Activated effector memory CD4-positive, alpha-beta T cell treated with Interleukin-2 at 50 U/mL for 16 hours (primary cell): ENCODE results near the gene ALPK3.
"Not testable (repeated sequence)": the region's sequence is repeated elsewhere in the genome, so short reads cannot be mapped to it uniquely, and the experiment has no call there.

Source experiments
- DNase-seq: peaks from one replicate; pipeline ENCODE4 v3.0.0-alpha.2; 2020

ALPK3 gene

GRCh38 chr15:84856731-84857417 lies 39.7 kb downstream of the ALPK3 start:
- no peak for DNase-seq

GRCh38 chr15:84857418-84858004 lies 40.4 kb downstream of the ALPK3 start:
- DNase-seq: no peak

- no peak for DNase-seq
These were observed 41.1 kb downstream of the ALPK3 start for GRCh38 chr15:84858231-84858630.

GRCh38 chr15:84859144-84859543 lies 42.0 kb downstream of the ALPK3 start:
- no peak for DNase-seq

- DNase-seq: no peak
These were observed 42.5 kb downstream of the ALPK3 start for GRCh38 chr15:84859651-84860050.

- DNase-seq: no peak
These were observed 44.6 kb downstream of the ALPK3 start for GRCh38 chr15:84861781-84862180.

GRCh38 chr15:84862214-84862975 lies 45.2 kb downstream of the ALPK3 start:
- DNase-seq: no peak

GRCh38 chr15:84863565-84864443 lies 46.6 kb downstream of the ALPK3 start:
- no peak for DNase-seq

- DNase-seq: no peak
These were observed 47.3 kb downstream of the ALPK3 start for GRCh38 chr15:84864444-84864795.

GRCh38 chr15:84865074-84865569 lies 48.0 kb downstream of the ALPK3 start:
- DNase-seq: no peak

- no peak for DNase-seq
These were observed 51.1 kb downstream of the ALPK3 start for GRCh38 chr15:84868037-84868880.

GRCh38 chr15:84869510-84869909 lies 52.4 kb downstream of the ALPK3 start:
- no peak for DNase-seq

- DNase-seq: no peak
These were observed 54.4 kb downstream of the ALPK3 start for GRCh38 chr15:84871428-84871985.

- DNase-seq: no peak
These were observed 55.1 kb downstream of the ALPK3 start for GRCh38 chr15:84872009-84872910.

- DNase-seq: no peak
These were observed 56.8 kb downstream of the ALPK3 start for GRCh38 chr15:84873997-84874396.

GRCh38 chr15:84874981-84875699 lies 58.0 kb downstream of the ALPK3 start:
- DNase-seq: no peak

- DNase-seq: no peak
These were observed 59.1 kb downstream of the ALPK3 start for GRCh38 chr15:84876269-84876668.

- not testable (repeated sequence) for DNase-seq
These were observed 60.5 kb downstream of the ALPK3 start for GRCh38 chr15:84877701-84878100.

GRCh38 chr15:84878504-84878903 lies 61.3 kb downstream of the ALPK3 start:
- DNase-seq: peak; percentile 37
